OCI-LY1 (cell line): Measurements from ENCODE around the gene ATP8B3.
"Not testable (repeated sequence)": the region's sequence is repeated elsewhere in the genome, so short reads cannot be mapped to it uniquely, and the experiment has no call there.

Source experiments
- H2AFZ ChIP-seq: fragments of 200-600 bp; sonication (generic), shearing (Covaris generic); 2 replicates; pipeline ENCODE4 v1.6.0; 2014; ENCODE audit warnings: antibody characterized with exemption, mild to moderate bottlenecking, low read length
- H3F3A ChIP-seq: fragments of 200-600 bp; sonication (generic), shearing (Covaris generic); 2 replicates; pipeline ENCODE4 v1.6.0; 2014; ENCODE audit warnings: mild to moderate bottlenecking, antibody characterized with exemption, low read length, moderate library complexity; ENCODE audit not compliant: insufficient read depth
- H3K27ac ChIP-seq: fragments of 200-600 bp; sonication (generic); 2 replicates; pipeline ENCODE4 v1.5.1; 2014; ENCODE audit warnings: low read length, mixed run types, mild to moderate bottlenecking, low read depth; ENCODE audit not compliant: poor library complexity, severe bottlenecking
- H3K27me3 ChIP-seq: fragments of 200-600 bp; sonication (generic); 2 replicates; pipeline ENCODE4 v1.6.0; 2014; ENCODE audit warnings: antibody characterized with exemption, mild to moderate bottlenecking, low read length, moderate library complexity; ENCODE audit not compliant: insufficient read depth
- H3K36me3 ChIP-seq: fragments of 200-600 bp; sonication (generic); 2 replicates; pipeline ENCODE4 v1.6.1; 2014; ENCODE audit warnings: mild to moderate bottlenecking, antibody characterized with exemption, low read length, moderate library complexity, mixed read lengths; ENCODE audit not compliant: insufficient read depth
- H3K4me1 ChIP-seq: fragments of 200-600 bp; sonication (generic); 2 replicates; pipeline ENCODE4 v1.5.1; 2014; ENCODE audit warnings: mild to moderate bottlenecking, low read length, moderate library complexity; ENCODE audit not compliant: insufficient read depth, severe bottlenecking
- H3K4me2 ChIP-seq: fragments of 200-600 bp; sonication (generic), shearing (Covaris generic); 2 replicates; pipeline ENCODE4 v1.6.1; 2014; ENCODE audit warnings: low read length
- H3K4me3 ChIP-seq: fragments of 200-600 bp; sonication (generic); 2 replicates; pipeline ENCODE4 v1.5.1; 2014; ENCODE audit warnings: low read length, low read depth, mild to moderate bottlenecking, mixed read lengths; ENCODE audit not compliant: poor library complexity, severe bottlenecking
- H3K79me2 ChIP-seq: fragments of 200-600 bp; shearing (Covaris generic); 2 replicates; pipeline ENCODE4 v1.6.1; 2016; ENCODE audit warnings: mixed run types, low read length, mixed read lengths; ENCODE audit not compliant: insufficient read depth
- H3K9ac ChIP-seq: fragments of 200-600 bp; sonication (generic), shearing (Covaris generic); 2 replicates; pipeline ENCODE4 v1.6.1; 2014; ENCODE audit warnings: mild to moderate bottlenecking, low read length, mixed read lengths
- H3K9me2 ChIP-seq: fragments of 200-600 bp; sonication (generic), shearing (Covaris generic); 2 replicates; pipeline ENCODE4 v1.6.1; 2014; ENCODE audit warnings: low read depth, mild to moderate bottlenecking, low read length, mixed read lengths
- H3K9me3 ChIP-seq: fragments of 200-600 bp; shearing (Covaris generic); 2 replicates; pipeline ENCODE4 v1.6.1; 2014; ENCODE audit warnings: low read length, mixed read lengths
- H4K20me1 ChIP-seq: fragments of 200-600 bp; sonication (generic), shearing (Covaris generic); 2 replicates; pipeline ENCODE4 v1.6.0; 2016; ENCODE audit warnings: mild to moderate bottlenecking, low read length; ENCODE audit not compliant: insufficient read depth
- CTCF ChIP-seq: fragments of 200-600 bp; sonication (generic), shearing (Covaris generic); IDR thresholded peaks from 2 replicates; pipeline ENCODE4 v1.5.1; 2017; ENCODE audit warnings: mild to moderate bottlenecking, antibody characterized with exemption, low read length, moderate library complexity, mixed read lengths
- EZH2 ChIP-seq: fragments of 200-600 bp; sonication (generic), shearing (Covaris generic); IDR thresholded peaks from 2 replicates; pipeline ENCODE4 v1.8.0; 2017; ENCODE audit warnings: borderline replicate concordance, mixed run types, mild to moderate bottlenecking, antibody characterized with exemption, low read length, moderate library complexity, mixed read lengths

ATP8B3 gene

GRCh38 chr19:1763648-1764639 lies 48.1 kb downstream of the ATP8B3 start:
- no peak overlapping the region for H3K4me2 ChIP-seq
- H3K9me2 ChIP-seq: no peaks in the 10 kb centered on the region

GRCh38 chr19:1762243-1763117 lies 49.6 kb downstream of the ATP8B3 start:
- H3F3A ChIP-seq: no peaks in the 10 kb centered on the region
- no peak for TF ChIP-seq EZH2
- peaks cover 4% of the 10 kb centered on the region; the same call in 1 of the 2 replicates for H3K27me3 ChIP-seq
- no peak overlapping the region for H3K27ac ChIP-seq
- no peaks in the 10 kb centered on the region for H3K9me2 ChIP-seq
- H3K9ac ChIP-seq: no peak overlapping the region
- no peaks in the 10 kb centered on the region for H3K4me1 ChIP-seq
- H3K36me3 ChIP-seq: no peaks in the 10 kb centered on the region
- H3K79me2 ChIP-seq: no peaks in the 10 kb centered on the region
- H3K4me3 ChIP-seq: no peak overlapping the region
- H4K20me1 ChIP-seq: no peaks in the 10 kb centered on the region
- H3K9me3 ChIP-seq: no peaks in the 10 kb centered on the region
- H3K4me2 ChIP-seq: no peak overlapping the region
- H2AFZ ChIP-seq: no peak overlapping the region

More at GRCh38 chr19:1763648-1764639, 48.1 kb downstream of the ATP8B3 start:
- H2AFZ ChIP-seq: no peak overlapping the region
- TF ChIP-seq EZH2 (no peak), CTCF (no peak)
- H3K79me2 ChIP-seq: no peaks in the 10 kb centered on the region
- H3F3A ChIP-seq: no peaks in the 10 kb centered on the region
- no peaks in the 10 kb centered on the region for H3K4me1 ChIP-seq
- H3K9me3 ChIP-seq: no peaks in the 10 kb centered on the region
- no peaks in the 10 kb centered on the region for H3K36me3 ChIP-seq
- no peak overlapping the region for H3K27ac ChIP-seq
- no peak overlapping the region for H3K9ac ChIP-seq
- no peaks in the 10 kb centered on the region for H4K20me1 ChIP-seq
- H3K27me3 ChIP-seq: peaks cover 4% of the 10 kb centered on the region; the same call in 1 of the 2 replicates
- H3K4me3 ChIP-seq: no peak overlapping the region

GRCh38 chr19:1761528-1762242 lies 50.4 kb downstream of the ATP8B3 start:
- no peaks in the 10 kb centered on the region for H3K36me3 ChIP-seq
- H3K27ac ChIP-seq: no peak overlapping the region
- peaks cover 4% of the 10 kb centered on the region; the same call in 1 of the 2 replicates for H3K27me3 ChIP-seq
- H3K9me2 ChIP-seq: no peaks in the 10 kb centered on the region
- H3F3A ChIP-seq: no peaks in the 10 kb centered on the region
- H2AFZ ChIP-seq: no peak overlapping the region
- TF ChIP-seq EZH2 (no peak), CTCF (no peak)
- no peaks in the 10 kb centered on the region for H3K79me2 ChIP-seq
- no peaks in the 10 kb centered on the region for H4K20me1 ChIP-seq
- no peak overlapping the region for H3K4me3 ChIP-seq
- H3K9ac ChIP-seq: no peak overlapping the region
- H3K4me1 ChIP-seq: no peaks in the 10 kb centered on the region
- no peak overlapping the region for H3K4me2 ChIP-seq
- H3K9me3 ChIP-seq: no peaks in the 10 kb centered on the region

GRCh38 chr19:1760786-1761527 lies 51.1 kb downstream of the ATP8B3 start:
- not testable (repeated sequence) for H3K4me3 ChIP-seq, H3K27ac ChIP-seq, H4K20me1 ChIP-seq, H3K36me3 ChIP-seq, H3K27me3 ChIP-seq, H2AFZ ChIP-seq, H3K9me2 ChIP-seq, H3K9me3 ChIP-seq, H3K4me1 ChIP-seq, H3K4me2 ChIP-seq, H3K79me2 ChIP-seq, H3K9ac ChIP-seq, H3F3A ChIP-seq
